Thyroid gland (tissue), 4 donors: ENCODE data around the gene ANKRD66.

Experiments
- CTCF ChIP-seq, 6 experiments: fragments of 200-600 bp in 3 of 6; fragments of 450-650 bp in 3 of 6; sonication (generic) in 3 of 6; IDR thresholded peaks; one replicate each; pipeline ENCODE4 v1.5.1; 2016 to 2019; ENCODE audit warnings: antibody characterized with exemption in 6 of 6, mild to moderate bottlenecking in 2 of 6, inconsistent platforms in 1 of 6, moderate library complexity in 1 of 6
- POLR2A ChIP-seq, 2 donors: fragments of 450-650 bp; IDR thresholded peaks; one replicate each; pipeline ENCODE4 v1.6.1; 2017; ENCODE audit warnings: antibody characterized with exemption in 2 of 2, mild to moderate bottlenecking in 2 of 2, moderate library complexity in 1 of 2

DNA sequence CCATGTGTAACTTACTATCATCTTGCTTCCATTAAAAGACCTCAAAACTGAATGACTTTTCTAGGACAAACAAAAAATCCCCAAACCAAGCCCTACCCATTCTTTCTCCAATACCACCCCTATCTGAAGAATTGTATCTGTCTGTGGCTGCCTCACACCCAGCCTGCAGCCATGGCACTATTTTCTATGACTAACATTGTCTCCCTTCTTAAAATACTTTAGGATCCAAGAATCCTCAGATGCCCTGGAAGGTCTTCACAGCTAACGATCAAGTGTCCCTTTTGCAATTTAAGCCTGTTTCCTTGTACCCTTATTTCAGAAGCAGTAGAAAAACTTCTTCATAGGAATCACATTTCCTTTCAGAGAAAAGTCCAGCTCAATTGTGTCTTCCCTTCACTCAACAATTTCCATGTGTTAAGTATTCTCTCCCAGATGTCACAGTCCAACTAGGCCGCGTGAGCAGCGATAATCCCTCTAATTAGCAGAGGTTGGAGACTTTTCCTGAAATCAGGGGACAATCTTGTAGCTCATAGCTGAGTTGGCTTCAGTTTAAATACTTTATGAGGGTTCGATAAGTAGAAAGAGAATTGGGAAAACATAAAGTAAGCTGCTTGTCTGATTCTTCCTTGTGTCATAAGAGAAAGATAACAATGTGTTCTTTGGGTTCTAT, 41.3 kb downstream of the ANKRD66 start:
- TF ChIP-seq CTCF (IDR thresholded peaks at IDR 0.05) (no peak), POLR2A (IDR thresholded peaks at IDR 0.05) (no peak)
